HEK293T (cell line): ENCODE measurements around the gene PATL2.

Experiments used
- CTCF ChIA-PET: fragments of 350-600 bp; formaldehyde crosslinking; extraction: SDS; loops from one replicate; lab custom pipeline; 2021; ENCODE audit warnings: antibody characterized with exemption, inconsistent platforms; lab: Yijun Ruan, JAX
- POLR2A ChIA-PET: fragments of 350-600 bp; formaldehyde crosslinking; extraction: SDS; loops from one replicate; lab custom pipeline; 2020; ENCODE audit warnings: antibody characterized with exemption, inconsistent platforms; lab: Yijun Ruan, JAX
- DNase-seq: peaks from one replicate; pipeline ENCODE4 v3.0.0; 2012; ENCODE audit warnings: mixed read lengths; ENCODE audit errors: extremely low spot score
- ARNT ChIP-seq: fragments of 450-650 bp; IDR thresholded peaks from 2 replicates; pipeline ENCODE4 v1.6.1; 2017; ENCODE audit warnings: mild to moderate bottlenecking
- BHLHE40 ChIP-seq: fragments of 450-650 bp; IDR thresholded peaks from 2 replicates; pipeline ENCODE4 v1.6.1; 2016; ENCODE audit warnings: mild to moderate bottlenecking, moderate library complexity, borderline replicate concordance
- CTBP1 ChIP-seq: fragments of 450-650 bp; IDR thresholded peaks from 2 replicates; pipeline ENCODE4 v1.6.1; 2016; ENCODE audit warnings: borderline replicate concordance
- ELF4 ChIP-seq: fragments of 450-650 bp; IDR thresholded peaks from 2 replicates; pipeline ENCODE4 v1.6.1; 2017; ENCODE audit warnings: antibody characterized with exemption
- FOXA1 ChIP-seq: fragments of 450-650 bp; IDR thresholded peaks from 2 replicates; pipeline ENCODE4 v1.6.1; 2016; ENCODE audit warnings: mild to moderate bottlenecking
- FOXK2 ChIP-seq: fragments of 450-650 bp; IDR thresholded peaks from 2 replicates; pipeline ENCODE4 v1.6.1; 2016; ENCODE audit warnings: mild to moderate bottlenecking
- FOXM1 ChIP-seq: fragments of 450-650 bp; IDR thresholded peaks from 2 replicates; pipeline ENCODE4 v1.6.1; 2017; ENCODE audit warnings: mild to moderate bottlenecking, borderline replicate concordance
- HDGF ChIP-seq: fragments of 450-650 bp; IDR thresholded peaks from 2 replicates; pipeline ENCODE4 v1.6.1; 2017; ENCODE audit warnings: antibody characterized with exemption, borderline replicate concordance
- L3MBTL2 ChIP-seq: fragments of 450-650 bp; conservative IDR thresholded peaks from 2 replicates; pipeline ENCODE4 v1.6.1; 2016; ENCODE audit warnings: mild to moderate bottlenecking
- LEF1 ChIP-seq: fragments of 450-650 bp; IDR thresholded peaks from 2 replicates; pipeline ENCODE4 v1.6.1; 2017; ENCODE audit warnings: mild to moderate bottlenecking, borderline replicate concordance
- NFRKB ChIP-seq: fragments of 450-650 bp; IDR thresholded peaks from 2 replicates; pipeline ENCODE4 v1.6.1; 2016; ENCODE audit warnings: mild to moderate bottlenecking, moderate library complexity
- SP1 ChIP-seq: fragments of 450-650 bp; IDR thresholded peaks from 2 replicates; pipeline ENCODE4 v1.6.1; 2017
- SUZ12 ChIP-seq: fragments of 450-650 bp; IDR thresholded peaks from 2 replicates; pipeline ENCODE4 v1.6.1; 2016; ENCODE audit warnings: mild to moderate bottlenecking
- TARDBP ChIP-seq: fragments of 450-650 bp; IDR thresholded peaks from 2 replicates; pipeline ENCODE4 v1.6.1; 2016
- ZNF384 ChIP-seq: fragments of 450-650 bp; IDR thresholded peaks from 2 replicates; pipeline ENCODE4 v1.6.1; 2016
- TF ChIP-seq, protein P1 (sequence below): fragments of 450-650 bp; IDR thresholded peaks from 2 replicates; pipeline ENCODE4 v1.6.1; 2016

PATL2 gene

DNA sequence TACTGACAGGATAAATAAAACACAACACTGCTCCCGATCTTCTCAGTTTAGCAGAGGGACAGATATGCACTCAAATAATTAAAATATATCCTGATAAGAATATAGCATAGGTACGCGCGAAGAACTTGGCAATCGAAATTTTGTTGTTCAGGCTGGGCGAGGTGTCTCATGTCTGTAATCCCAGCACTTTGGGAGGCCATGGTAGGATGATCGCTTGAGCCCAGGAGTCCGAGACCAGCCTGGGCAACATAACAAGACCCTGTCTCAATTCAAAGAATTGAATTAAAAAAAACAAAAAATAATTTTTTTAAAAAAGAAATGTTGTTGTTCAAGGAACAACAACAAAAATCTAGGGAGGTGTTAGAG is 7.8 kb upstream of the PATL2 start:
- ChIA-PET POLR2A (interaction anchor here (0.8 kb wide), 1 partner anchor 10 kb away, joined by 3 read pairs; no protein-coding TSS in a partner anchor), CTCF (no interaction called here)
- TF ChIP-seq TARDBP (no peak), HDGF (no peak), LEF1 (no peak), FOXA1 (no peak), SP1 (no peak), L3MBTL2 (no peak), SUZ12 (no peak), ELF4 (no peak), CTBP1 (no peak), FOXM1 (no peak), NFRKB (no peak), FOXK2 (no peak), BHLHE40 (no peak)
- TF ChIP-seq, protein P1, sequence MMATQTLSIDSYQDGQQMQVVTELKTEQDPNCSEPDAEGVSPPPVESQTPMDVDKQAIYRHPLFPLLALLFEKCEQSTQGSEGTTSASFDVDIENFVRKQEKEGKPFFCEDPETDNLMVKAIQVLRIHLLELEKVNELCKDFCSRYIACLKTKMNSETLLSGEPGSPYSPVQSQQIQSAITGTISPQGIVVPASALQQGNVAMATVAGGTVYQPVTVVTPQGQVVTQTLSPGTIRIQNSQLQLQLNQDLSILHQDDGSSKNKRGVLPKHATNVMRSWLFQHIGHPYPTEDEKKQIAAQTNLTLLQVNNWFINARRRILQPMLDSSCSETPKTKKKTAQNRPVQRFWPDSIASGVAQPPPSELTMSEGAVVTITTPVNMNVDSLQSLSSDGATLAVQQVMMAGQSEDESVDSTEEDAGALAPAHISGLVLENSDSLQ: no peak
- no peak for DNase-seq

DNA sequence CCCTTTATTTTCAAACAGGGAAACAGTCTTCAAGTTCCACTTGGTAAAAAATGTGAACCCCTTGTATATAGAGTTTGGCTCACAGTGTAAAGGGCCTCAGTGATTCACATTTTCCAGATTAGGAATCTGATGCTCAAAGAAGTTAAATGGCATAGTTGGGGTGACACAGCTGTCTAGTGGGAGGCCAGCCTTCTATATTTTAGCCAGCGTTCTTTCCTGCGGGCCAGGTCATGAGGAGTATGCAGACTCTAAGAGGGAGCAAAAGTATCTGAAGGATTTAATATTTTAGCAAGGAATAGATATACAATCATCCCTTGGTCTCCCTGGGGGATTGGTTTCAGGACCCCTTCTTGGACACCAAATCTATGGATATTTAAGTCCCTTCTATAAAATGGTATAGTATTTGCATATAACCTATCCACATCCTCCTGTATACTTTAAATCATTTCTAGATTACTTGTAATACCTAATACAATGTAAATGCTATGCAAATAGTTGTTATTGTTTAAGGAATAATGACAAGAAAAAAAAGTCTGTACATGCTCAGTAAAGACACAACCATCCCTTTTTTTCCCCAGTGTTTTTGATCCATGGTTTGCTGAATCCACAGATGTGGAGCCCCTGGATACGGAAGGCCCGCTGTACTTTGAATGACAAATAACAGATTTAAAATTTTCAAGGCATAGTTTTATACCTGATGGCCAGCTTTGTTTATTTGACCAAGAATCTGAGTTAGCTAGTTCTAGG is 7.2 kb upstream of the PATL2 start:
- ChIA-PET CTCF (no interaction called here), POLR2A (interaction anchor here (1.2 kb wide), 1 partner anchor 11 kb away, joined by 3 read pairs; no protein-coding TSS in a partner anchor)
- TF ChIP-seq ARNT: no peak
- no peak for TF ChIP-seq SP1
- no peak for TF ChIP-seq SUZ12
- TF ChIP-seq CTBP1: no peak
- no peak for TF ChIP-seq ELF4
- DNase-seq: no peak

DNA sequence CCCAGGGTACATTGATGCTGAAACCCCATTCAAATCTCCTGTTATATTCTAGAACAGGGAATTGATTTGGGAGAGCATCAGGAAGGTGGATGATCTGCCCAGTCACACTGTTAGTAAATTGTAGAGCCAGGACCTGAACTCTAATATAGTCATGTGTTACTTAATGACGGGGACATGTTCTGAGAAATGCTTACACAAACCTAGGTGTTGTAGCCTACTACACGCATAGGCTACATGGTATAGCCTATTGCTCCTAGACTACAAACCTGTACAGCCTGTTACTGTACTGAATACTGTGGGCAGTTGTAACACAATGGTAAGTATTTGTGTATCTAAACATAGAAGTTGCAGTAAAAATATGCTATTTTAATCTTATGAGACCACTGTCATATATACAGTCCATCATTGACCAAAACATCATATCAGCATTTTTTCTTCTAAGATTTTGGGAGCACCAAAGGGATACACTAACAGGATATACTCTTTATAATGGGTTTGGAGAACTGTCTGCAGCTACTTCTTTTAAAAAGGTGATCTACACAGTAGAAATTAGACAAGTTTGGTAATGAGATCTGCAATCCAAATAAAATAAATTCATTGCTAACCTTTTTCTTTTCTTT is 6.0 kb upstream of the PATL2 start:
- ChIA-PET CTCF (no interaction called here), POLR2A (no interaction called here)
- no peak for TF ChIP-seq FOXA1
- TF ChIP-seq ZNF384: no peak
- TF ChIP-seq, protein P1: no peak
- no peak for TF ChIP-seq ARNT
- TF ChIP-seq TARDBP: no peak
- no peak for TF ChIP-seq NFRKB
- TF ChIP-seq SP1: no peak
- TF ChIP-seq FOXM1: no peak
- no peak for TF ChIP-seq L3MBTL2
- no peak for TF ChIP-seq ELF4
- no peak for TF ChIP-seq LEF1
- no peak for DNase-seq

DNA sequence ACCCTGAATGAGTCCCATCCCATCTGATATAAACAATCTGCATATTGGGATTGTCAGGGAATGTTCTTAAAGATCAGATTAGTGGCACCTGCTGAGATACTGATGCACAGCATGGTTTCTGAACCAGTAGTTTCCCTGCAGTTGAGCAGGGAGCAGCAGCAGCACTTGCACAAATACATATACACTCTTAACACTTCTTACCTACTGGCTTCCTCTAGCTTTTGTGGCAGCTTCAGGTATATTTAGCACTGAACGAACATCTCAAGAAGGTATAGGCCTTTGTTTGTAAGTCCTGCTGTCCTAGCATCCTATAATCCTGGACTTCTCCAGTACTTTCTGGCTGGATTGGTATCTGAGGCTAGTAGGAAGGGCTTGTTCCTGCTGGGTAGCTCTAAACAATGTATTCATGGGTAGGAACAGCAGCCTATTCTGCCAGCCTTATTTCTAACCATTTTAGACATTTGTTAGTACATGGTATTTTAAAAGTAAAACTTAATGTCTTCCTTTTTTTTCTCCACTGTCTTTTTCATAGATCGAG is 4.7 kb upstream of the PATL2 start:
- no peak for TF ChIP-seq SP1
- TF ChIP-seq HDGF: no peak
- TF ChIP-seq NFRKB: no peak
- TF ChIP-seq SUZ12: no peak
- TF ChIP-seq FOXK2: no peak
- TF ChIP-seq ELF4: no peak
- TF ChIP-seq, protein P1: no peak
- TF ChIP-seq FOXM1: no peak
- TF ChIP-seq L3MBTL2: no peak
- no peak for TF ChIP-seq ZNF384
- no peak for TF ChIP-seq BHLHE40
- no peak for TF ChIP-seq CTBP1
- no peak for TF ChIP-seq ARNT
- TF ChIP-seq LEF1: no peak
- no peak for TF ChIP-seq FOXA1
- ChIA-PET CTCF (no interaction called here), POLR2A (interaction anchor here (0.6 to 6.0 kb wide), 2 partner anchors 12 to 52 kb away, joined by 3 to 75 read pairs; partner anchors contain the start of gene SPG11)
- DNase-seq: no peak

DNA sequence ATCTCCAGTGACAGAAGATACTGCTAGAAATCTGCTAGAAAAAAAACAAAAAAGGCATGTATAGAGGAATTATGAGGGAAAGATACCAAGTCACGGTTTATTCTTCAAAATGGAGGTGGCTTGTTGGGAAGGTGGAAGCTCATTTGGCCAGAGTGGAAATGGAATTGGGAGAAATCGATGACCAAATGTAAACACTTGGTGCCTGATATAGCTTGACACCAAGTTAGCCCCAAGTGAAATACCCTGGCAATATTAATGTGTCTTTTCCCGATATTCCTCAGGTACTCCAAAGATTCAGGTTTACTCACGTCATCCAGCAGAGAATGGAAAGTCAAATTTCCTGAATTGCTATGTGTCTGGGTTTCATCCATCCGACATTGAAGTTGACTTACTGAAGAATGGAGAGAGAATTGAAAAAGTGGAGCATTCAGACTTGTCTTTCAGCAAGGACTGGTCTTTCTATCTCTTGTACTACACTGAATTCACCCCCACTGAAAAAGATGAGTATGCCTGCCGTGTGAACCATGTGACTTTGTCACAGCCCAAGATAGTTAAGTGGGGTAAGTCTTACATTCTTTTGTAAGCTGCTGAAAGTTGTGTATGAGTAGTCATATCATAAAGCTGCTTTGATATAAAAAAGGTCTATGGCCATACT is 4.1 kb upstream of the PATL2 start:
- no peak for DNase-seq
- POLR2A ChIA-PET: interaction anchor here (0.6 to 6.0 kb wide), 2 partner anchors 12 to 52 kb away, joined by 3 to 75 read pairs; partner anchors contain the start of gene SPG11
- CTCF ChIA-PET: interaction anchor here (2.7 kb wide), 1 partner anchor 22 kb away, joined by 18 read pairs; the partner anchor contains the start of gene TRIM69
- TF ChIP-seq ARNT: no peak
